ACC112 (cell line): Measurements from ENCODE around the gene MYOM1.

Experiments
- H2AFZ ChIP-seq: fragments of 200-600 bp; sonication (generic); one replicate; pipeline ENCODE4 v1.6.0; 2017; ENCODE audit warnings: antibody characterized with exemption, low read length; ENCODE audit not compliant: unreplicated experiment
- H3K27ac ChIP-seq: fragments of 200-600 bp; sonication (generic); 2 replicates; pipeline ENCODE4 v1.5.1; 2014; ENCODE audit warnings: low read depth, mild to moderate bottlenecking, antibody characterized with exemption, low read length, moderate library complexity
- H3K27me3 ChIP-seq: fragments of 200-600 bp; sonication (generic); 2 replicates; pipeline ENCODE4 v1.6.1; 2014; ENCODE audit warnings: mild to moderate bottlenecking, antibody characterized with exemption, low read length, moderate library complexity, mixed read lengths; ENCODE audit not compliant: insufficient read depth
- H3K36me3 ChIP-seq: fragments of 200-600 bp; sonication (generic); 2 replicates; pipeline ENCODE4 v1.6.1; 2016; ENCODE audit warnings: mild to moderate bottlenecking, antibody characterized with exemption, low read length, moderate library complexity, mixed read lengths; ENCODE audit not compliant: insufficient read depth
- H3K4me1 ChIP-seq: fragments of 200-600 bp; sonication (generic); one replicate; pipeline ENCODE4 v1.6.1; 2016; ENCODE audit warnings: low read length, mixed read lengths; ENCODE audit not compliant: insufficient read depth, unreplicated experiment, control insufficient read depth
- H3K4me3 ChIP-seq: fragments of 200-600 bp; sonication (generic); 2 replicates; pipeline ENCODE4 v1.5.1; 2014; ENCODE audit warnings: mild to moderate bottlenecking, low read depth, low read length
- H3K79me2 ChIP-seq: fragments of 200-600 bp; sonication (generic); one replicate; pipeline ENCODE4 v1.6.0; 2016; ENCODE audit warnings: low read length; ENCODE audit not compliant: control insufficient read depth, unreplicated experiment, insufficient read depth

The MYOM1 gene

DNA sequence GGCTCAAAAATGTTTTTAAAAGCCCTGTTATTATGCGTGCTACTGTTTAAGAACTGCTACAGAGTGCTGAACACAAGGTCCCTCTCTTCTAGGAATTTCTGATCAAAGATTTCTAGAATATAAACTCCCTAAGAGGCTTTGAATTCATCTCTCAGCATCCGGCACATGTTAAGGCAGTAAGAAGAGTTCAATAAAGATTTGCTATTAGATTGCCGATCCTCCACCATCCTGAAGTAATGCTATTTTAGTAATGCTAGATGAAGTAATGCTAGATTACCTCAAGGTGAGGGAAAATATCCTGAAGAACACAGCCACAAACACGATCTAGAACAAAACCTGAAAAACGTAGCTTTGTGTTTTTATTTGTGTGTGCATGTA, 41.2 kb upstream of the MYOM1 start:
- peak overlapping the region; percentile 96 for H3K4me3 ChIP-seq
- peaks cover 28% of the 10 kb centered on the region for H3K36me3 ChIP-seq
- H3K4me1 ChIP-seq: peaks cover 36% of the 10 kb centered on the region
- H3K79me2 ChIP-seq: peaks cover 40% of the 10 kb centered on the region
- peak overlapping the region; percentile 39 for H2AFZ ChIP-seq
- H3K27ac ChIP-seq: peak overlapping the region; percentile 79
- H3K27me3 ChIP-seq: no peaks in the 10 kb centered on the region

DNA sequence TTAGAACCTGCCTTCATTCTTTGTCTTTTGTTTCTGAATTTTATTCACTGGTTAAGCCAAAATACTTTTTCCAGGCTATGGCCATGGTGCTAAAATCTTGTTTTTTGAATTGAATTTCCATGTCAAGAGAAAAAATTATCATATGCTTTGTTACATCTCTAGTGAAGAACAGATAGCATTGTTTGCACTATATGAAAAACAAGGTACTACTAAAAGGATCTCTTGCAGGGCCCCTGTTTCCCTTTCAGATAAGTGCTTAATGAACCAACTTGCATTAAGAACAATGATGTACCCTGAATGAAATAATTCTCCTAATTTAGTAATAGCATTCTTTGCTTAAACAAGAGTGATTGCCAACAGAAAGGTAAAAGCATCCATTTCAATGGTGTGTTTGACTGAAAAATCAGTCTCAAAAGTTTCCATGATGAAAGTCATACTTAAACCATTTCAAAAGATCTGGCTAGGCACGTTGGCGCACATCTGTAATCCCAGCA, 37.9 kb upstream of the MYOM1 start:
- no peaks in the 10 kb centered on the region for H3K27me3 ChIP-seq
- H3K27ac ChIP-seq: no peak overlapping the region
- H2AFZ ChIP-seq: no peak overlapping the region
- H3K79me2 ChIP-seq: peaks cover 27% of the 10 kb centered on the region
- H3K36me3 ChIP-seq: peaks cover 58% of the 10 kb centered on the region
- no peak overlapping the region for H3K4me3 ChIP-seq
- peaks cover 25% of the 10 kb centered on the region for H3K4me1 ChIP-seq

- no peak overlapping the region for H2AFZ ChIP-seq
- peak overlapping the region; percentile 28 for H3K27ac ChIP-seq
- no peaks in the 10 kb centered on the region for H3K27me3 ChIP-seq
- H3K79me2 ChIP-seq: peaks cover 27% of the 10 kb centered on the region
- H3K4me1 ChIP-seq: peaks cover 32% of the 10 kb centered on the region
- peaks cover 58% of the 10 kb centered on the region for H3K36me3 ChIP-seq
- no peak overlapping the region for H3K4me3 ChIP-seq
Measured at GRCh38 chr18:3256693-3257626, 37.2 kb upstream of the MYOM1 start.

- peaks cover 37% of the 10 kb centered on the region for H3K79me2 ChIP-seq
Measured at GRCh38 chr18:3255611-3256165, 35.9 kb upstream of the MYOM1 start.

GRCh38 chr18:3254725-3255124, 35.0 kb upstream of the MYOM1 start:
- Histone ChIP-seq H3K27me3 (no peaks in the 10 kb centered on the region), H3K27ac (no peak overlapping the region), H3K4me3 (no peak overlapping the region), H3K79me2 (peaks cover 46% of the 10 kb centered on the region), H2AFZ (no peak overlapping the region), H3K36me3 (peaks cover 58% of the 10 kb centered on the region), H3K4me1 (peaks cover 41% of the 10 kb centered on the region)

More at GRCh38 chr18:3255611-3256165, 35.9 kb upstream of the MYOM1 start:
- H2AFZ ChIP-seq: no peak overlapping the region
- peak overlapping the region; percentile 28; the same call in 1 of the 2 replicates for H3K27ac ChIP-seq
- peaks cover 39% of the 10 kb centered on the region for H3K4me1 ChIP-seq
- peaks cover 58% of the 10 kb centered on the region for H3K36me3 ChIP-seq
- H3K4me3 ChIP-seq: no peak overlapping the region
- H3K27me3 ChIP-seq: no peaks in the 10 kb centered on the region

- Histone ChIP-seq H2AFZ (no peak overlapping the region), H3K36me3 (peaks cover 55% of the 10 kb centered on the region), H3K27me3 (no peaks in the 10 kb centered on the region), H3K27ac (no peak overlapping the region), H3K79me2 (peaks cover 64% of the 10 kb centered on the region), H3K4me3 (no peak overlapping the region), H3K4me1 (peaks cover 45% of the 10 kb centered on the region)
Measured at GRCh38 chr18:3252843-3253242, 33.1 kb upstream of the MYOM1 start.

DNA sequence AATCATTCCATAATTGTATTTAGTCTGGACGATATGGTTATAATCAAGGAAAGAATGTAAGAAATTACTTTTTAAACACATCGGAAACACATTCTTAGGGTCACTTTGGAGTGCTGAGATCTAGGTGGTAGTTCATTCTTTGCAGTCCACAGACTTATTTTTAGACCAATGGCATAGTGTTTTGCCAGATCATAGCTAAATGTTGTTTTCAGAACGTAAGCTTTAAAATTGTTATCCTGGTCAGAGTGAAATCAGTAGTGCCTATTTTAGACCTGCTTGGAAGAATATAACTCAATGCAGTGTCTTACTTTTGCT, 32.2 kb upstream of the MYOM1 start:
- Histone ChIP-seq H2AFZ (no peak overlapping the region), H3K36me3 (peaks cover 46% of the 10 kb centered on the region), H3K4me1 (peaks cover 45% of the 10 kb centered on the region), H3K4me3 (peak overlapping the region; percentile 65), H3K27ac (peak overlapping the region; percentile 86), H3K27me3 (no peaks in the 10 kb centered on the region), H3K79me2 (peaks cover 68% of the 10 kb centered on the region)

DNA sequence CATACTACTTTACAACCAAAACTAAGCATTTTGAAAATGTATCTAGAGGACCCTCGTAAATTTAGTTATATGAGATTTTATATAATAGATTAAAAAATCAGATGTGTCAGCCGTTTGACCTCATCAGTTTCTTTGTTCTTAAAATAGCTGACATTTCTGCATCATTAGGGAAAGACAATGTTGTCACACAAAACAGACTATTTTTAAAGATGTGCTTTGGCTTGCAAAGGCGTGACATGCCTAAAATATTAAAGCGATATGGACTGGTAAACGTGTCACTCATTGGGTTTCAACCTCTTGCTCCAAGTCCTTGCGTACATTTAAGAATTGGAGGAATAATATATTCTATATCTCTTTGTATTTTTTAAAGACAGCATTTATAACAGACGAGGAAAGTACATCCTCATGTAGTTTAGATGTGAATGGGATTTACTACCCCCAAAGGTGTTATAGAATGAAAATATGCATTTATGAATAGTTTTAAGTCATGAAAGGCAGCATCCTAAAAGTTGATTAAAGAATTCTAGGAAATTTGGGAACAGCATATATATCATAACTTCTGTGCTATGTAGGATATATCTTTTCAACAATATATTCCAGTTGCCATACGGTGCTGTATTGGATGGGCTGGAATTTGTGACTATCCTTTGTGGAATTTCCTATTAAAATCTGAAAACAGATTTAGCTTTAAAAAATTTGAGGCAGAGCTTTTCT, 31.6 kb upstream of the MYOM1 start:
- Histone ChIP-seq H3K36me3 (peaks cover 40% of the 10 kb centered on the region), H3K79me2 (peaks cover 73% of the 10 kb centered on the region), H3K27me3 (no peaks in the 10 kb centered on the region), H3K27ac (peak overlapping the region; percentile 86), H3K4me1 (peaks cover 43% of the 10 kb centered on the region), H2AFZ (no peak overlapping the region), H3K4me3 (peak overlapping the region; percentile 65)

DNA sequence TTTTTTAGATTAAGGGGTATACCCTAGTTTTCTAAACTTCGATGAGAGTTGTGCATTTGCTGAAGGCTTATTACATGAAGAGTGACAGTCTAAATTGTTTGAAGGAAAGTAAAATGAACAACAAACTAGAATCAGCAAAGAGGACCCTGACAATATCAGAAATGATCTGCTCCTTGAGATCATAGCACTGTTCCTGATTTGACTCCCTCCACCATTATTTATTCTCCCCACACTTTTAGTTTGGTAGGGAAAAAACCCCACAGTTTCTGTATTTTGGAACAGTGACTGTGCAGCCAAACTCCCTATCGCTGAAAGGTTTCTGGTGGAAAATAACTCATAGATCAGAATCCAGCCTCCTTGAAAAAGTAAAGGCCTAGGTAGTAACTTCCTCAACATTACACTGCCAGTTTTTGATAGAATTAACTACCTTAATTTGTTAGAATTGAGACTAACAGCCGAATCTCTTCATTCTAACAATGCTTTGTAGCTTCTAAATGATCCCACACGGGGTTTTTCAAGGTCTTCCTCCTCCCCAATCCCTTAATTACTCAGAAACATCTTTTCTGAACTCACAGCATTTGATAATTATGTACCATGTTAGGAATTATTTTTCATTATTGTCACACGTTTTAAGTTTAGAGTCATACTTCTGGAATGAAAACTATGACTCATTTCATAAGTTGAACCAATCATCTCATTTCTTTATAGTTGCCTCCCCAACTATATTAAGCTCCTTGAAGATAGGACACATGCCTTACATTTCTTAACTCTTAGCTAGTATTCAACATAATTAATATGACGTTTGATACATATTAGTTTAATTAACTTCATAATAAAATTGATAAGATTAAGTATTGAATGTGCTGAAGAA, 30.7 kb upstream of the MYOM1 start:
- H3K4me3 ChIP-seq: peak overlapping the region; percentile 65
- H3K79me2 ChIP-seq: peaks cover 74% of the 10 kb centered on the region

More for the DNA sequence above, 30.7 kb upstream of the MYOM1 start:
- Histone ChIP-seq H2AFZ (no peak overlapping the region), H3K36me3 (peaks cover 32% of the 10 kb centered on the region), H3K27me3 (no peaks in the 10 kb centered on the region), H3K4me1 (peaks cover 36% of the 10 kb centered on the region), H3K27ac (peak overlapping the region; percentile 86)
